CD14-positive monocyte (primary cell): ENCODE measurements around the gene CXCR4. TPM values are rescaled to one million over a fixed set of nuclear protein-coding genes. Genes with fewer than 3 reads are reported as not detected.

Experiments
- DNase-seq, 3 donors: peaks; one replicate each; pipeline ENCODE4 v3.0.0-alpha.2; 2011 to 2022
- H2AFZ ChIP-seq: 2 replicates; pipeline ENCODE4 v1.6.0; 2012; ENCODE audit warnings: mild to moderate bottlenecking, low read depth, low read length, inconsistent platforms; ENCODE audit not compliant: insufficient read depth, poor library complexity, severe bottlenecking
- H3K27ac ChIP-seq, 2 donors: 1 replicate in 1 of 2; 2 replicates in 1 of 2; pipeline ENCODE4 v1.5.1; 2012 to 2013; ENCODE audit warnings: low read length in 2 of 2, control low read depth in 1 of 2, inconsistent platforms in 1 of 2, low read depth in 1 of 2, mild to moderate bottlenecking in 1 of 2
- H3K27me3 ChIP-seq, 2 donors: one replicate each; pipeline versions ENCODE4 v1.6.0 to v1.6.1; 2011 to 2013; ENCODE audit warnings: low read length in 2 of 2; ENCODE audit not compliant: control insufficient read depth in 2 of 2, insufficient read depth in 2 of 2
- H3K36me3 ChIP-seq, 2 donors: replicated peaks in 1 of 2; 1 replicate in 1 of 2; 2 replicates in 1 of 2; pipeline versions ENCODE4 v1.5.1 to v1.6.1; 2012 to 2013; ENCODE audit warnings: low read length in 2 of 2, control low read depth in 1 of 2, inconsistent platforms in 1 of 2, mild to moderate bottlenecking in 1 of 2; ENCODE audit not compliant: insufficient read depth in 2 of 2, control insufficient read depth in 1 of 2
- H3K4me1 ChIP-seq, 2 donors: 1 replicate in 1 of 2; 2 replicates in 1 of 2; pipeline versions ENCODE4 v1.5.1 to v1.6.1; 2012 to 2013; ENCODE audit warnings: low read length in 2 of 2, control low read depth in 1 of 2, inconsistent platforms in 1 of 2, mild to moderate bottlenecking in 1 of 2, moderate library complexity in 1 of 2; ENCODE audit not compliant: insufficient read depth in 2 of 2, control insufficient read depth in 1 of 2
- H3K4me2 ChIP-seq: replicated peaks from 2 replicates; pipeline ENCODE3; 2012; ENCODE audit warnings: low read length, moderate library complexity, mild to moderate bottlenecking; ENCODE audit not compliant: poor library complexity, severe bottlenecking; ENCODE audit errors: extremely low read depth
- H3K4me3 ChIP-seq, 3 experiments: fragments of 200-600 bp in 1 of 3; sonication (generic) in 1 of 3; replicated peaks in 1 of 3; 1 replicate in 2 of 3; 2 replicates in 1 of 3; pipeline ENCODE4 v1.5.1; 2011 to 2013; ENCODE audit warnings: low read length in 3 of 3, mild to moderate bottlenecking in 3 of 3, control low read depth in 2 of 3, low read depth in 2 of 3, inconsistent platforms in 1 of 3, moderate library complexity in 1 of 3
- H3K79me2 ChIP-seq: 2 replicates; pipeline ENCODE4 v1.6.0; 2012; ENCODE audit warnings: mild to moderate bottlenecking, control low read depth, inconsistent platforms, low read length, moderate library complexity; ENCODE audit not compliant: insufficient read depth
- H3K9ac ChIP-seq: 2 replicates; pipeline ENCODE4 v1.6.0; 2017; ENCODE audit warnings: low read length, mild to moderate bottlenecking; ENCODE audit not compliant: insufficient read depth, poor library complexity, severe bottlenecking
- H3K9me3 ChIP-seq, 2 donors: replicated peaks in 1 of 2; 1 replicate in 1 of 2; 2 replicates in 1 of 2; pipeline versions ENCODE4 v1.5.1 to v1.6.1; 2012 to 2013; ENCODE audit warnings: low read length in 2 of 2, control low read depth in 1 of 2; ENCODE audit not compliant: control insufficient read depth in 1 of 2, insufficient read depth in 1 of 2
- H4K20me1 ChIP-seq: 2 replicates; pipeline ENCODE4 v1.6.0; 2012; ENCODE audit warnings: mild to moderate bottlenecking, low read length, control low read depth, moderate library complexity; ENCODE audit not compliant: insufficient read depth
- H3K27ac Mint-ChIP-seq, 7 donors: one replicate each; pipeline ENCODE4 v1.8.0; 2020; ENCODE audit warnings: mild to moderate bottlenecking in 7 of 7, mixed read lengths in 7 of 7, moderate library complexity in 6 of 7, inconsistent platforms in 2 of 7
- H3K27me3 Mint-ChIP-seq, 3 donors: one replicate each; pipeline ENCODE4 v1.8.0; 2021 to 2022; ENCODE audit warnings: low read depth in 3 of 3, mild to moderate bottlenecking in 3 of 3, mixed read lengths in 3 of 3, moderate library complexity in 3 of 3, inconsistent platforms in 1 of 3
- H3K36me3 Mint-ChIP-seq, 2 donors: one replicate each; pipeline ENCODE4 v1.8.0; 2020; ENCODE audit warnings: mixed read lengths in 2 of 2, inconsistent platforms in 1 of 2, mild to moderate bottlenecking in 1 of 2
- H3K4me1 Mint-ChIP-seq: one replicate; pipeline ENCODE4 v1.8.0; 2020; ENCODE audit warnings: mild to moderate bottlenecking, mixed read lengths
- H3K4me3 Mint-ChIP-seq, 2 donors: one replicate each; pipeline ENCODE4 v1.8.0; 2020; ENCODE audit warnings: mild to moderate bottlenecking in 2 of 2, mixed read lengths in 2 of 2, moderate library complexity in 1 of 2
- H3K9me3 Mint-ChIP-seq, 7 donors: one replicate each; pipeline ENCODE4 v1.8.0; 2020 to 2022; ENCODE audit warnings: mixed read lengths in 7 of 7, mild to moderate bottlenecking in 6 of 7, moderate library complexity in 6 of 7, inconsistent platforms in 2 of 7
- CTCF ChIP-seq: fragments of 200-600 bp; IDR thresholded peaks from one replicate; pipeline ENCODE4 v1.8.0; 2022; ENCODE audit warnings: antibody characterized with exemption, mild to moderate bottlenecking
- WGBS: methylation state at CpG from one replicate; pipeline ENCODE4 v1.1.5; 2013; ENCODE audit warnings: missing lambda C conversion rate; ENCODE audit not compliant: insufficient coverage; 5-methylcytosine and 5-hydroxymethylcytosine counted together
- intact Hi-C, 2 donors: fragments of 100-400 bp; cut with micrococcal nuclease; formaldehyde crosslinking; loops; one replicate each; pipeline versions ENCODE4 v1.15.0 to v1.15.1; 2023
- polyA plus RNA-seq, 3 donors: library from polyadenylated mRNA; depleted of rRNA in 1 of 3; unstranded in 2 of 3; stranded (reverse) in 1 of 3; fragments of 300-500 nt in 2 of 3; fragments of >200 nt in 1 of 3; fragmentation: Illumina TruSeq in 2 of 3; gene quantifications; 1 replicate in 2 of 3; 2 replicates in 1 of 3; pipeline ENCODE4 v1.2.3, GENCODE V29; 2012 to 2021

CXCR4 gene
- polyA plus RNA-seq, 3 donors: 140 to 1,274 (median 391) TPM

- Mint-ChIP-seq H3K36me3 (peaks cover 0 to 7% of the 10 kb centered on the region in 2 donors), H3K4me1 (peaks cover 97% of the 10 kb centered on the region), H3K27ac (peak overlapping the region; percentile 86 to 94 (median 91)), H3K4me3 (peak overlapping the region in 1 of 2 donors; percentile 57), H3K27me3 (peaks cover 0 to 2% (median 0%) of the 10 kb centered on the region in 3 donors), H3K9me3 (peaks cover 0 to 3% (median 0%) of the 10 kb centered on the region in 7 donors)
- Histone ChIP-seq H4K20me1 (no peaks in the 10 kb centered on the region), H3K9ac (no peak overlapping the region), H3K79me2 (peaks cover 37% of the 10 kb centered on the region), H3K4me3 (peak overlapping the region in 1 of 3 experiments; percentile 66), H3K4me1 (peaks cover 87 to 89% of the 10 kb centered on the region in 2 donors), H3K27me3 (no peaks in the 10 kb centered on the region), H2AFZ (no peak overlapping the region), H3K9me3 (no peaks in the 10 kb centered on the region), H3K27ac (peak overlapping the region in 1 of 2 donors; percentile 92), H3K4me2 (peak overlapping the region; percentile 75), H3K36me3 (no peaks in the 10 kb centered on the region)
- TF ChIP-seq CTCF: no peak
- no peak for DNase-seq
- intact Hi-C loops: no loop called here
These were observed 17.5 kb upstream of the CXCR4 start for GRCh38 chr2:136135462-136135861.

- DNase-seq: peak; percentile 56 to 76 (median 74)
- no CpG with 5 or more reads among the region's 2 CpGs for WGBS
These were observed 16.2 kb upstream of the CXCR4 start for GRCh38 chr2:136134126-136134525.

More at GRCh38 chr2:136134126-136134525, 16.2 kb upstream of the CXCR4 start:
- H3K27ac Mint-ChIP-seq: peak overlapping the region in 6 of 7 donors; percentile 91 to 97 (median 96)
- Histone ChIP-seq H3K9ac (no peak overlapping the region), H3K4me3 (no peak overlapping the region), H3K27ac (peak overlapping the region in 1 of 2 donors; percentile 92), H3K4me1 (peaks cover 91 to 95% of the 10 kb centered on the region in 2 donors), H2AFZ (no peak overlapping the region), H3K27me3 (no peaks in the 10 kb centered on the region), H4K20me1 (no peaks in the 10 kb centered on the region), H3K36me3 (no peaks in the 10 kb centered on the region), H3K79me2 (peaks cover 37% of the 10 kb centered on the region), H3K9me3 (no peaks in the 10 kb centered on the region), H3K4me2 (no peak overlapping the region)
- H3K4me1 Mint-ChIP-seq: peaks cover 96% of the 10 kb centered on the region
- intact Hi-C loops: loop anchor here (5.0 kb wide), 3 partner anchors 78 to 193 kb away; no protein-coding TSS in a partner anchor
- peaks cover 0 to 5% of the 10 kb centered on the region in 2 donors for H3K36me3 Mint-ChIP-seq
- no peak for TF ChIP-seq CTCF
- H3K4me3 Mint-ChIP-seq: peak overlapping the region in 1 of 2 donors; percentile 53
- H3K9me3 Mint-ChIP-seq: peaks cover 0 to 3% (median 0%) of the 10 kb centered on the region in 7 donors
- H3K27me3 Mint-ChIP-seq: peaks cover 0 to 2% (median 0%) of the 10 kb centered on the region in 3 donors
